HG03442 (cell line): ENCODE results near the gene FKBP10.
A peak's percentile ranks its signal among the peaks of the same experiment; 100 is the strongest.
"Not testable (repeated sequence)": the region's sequence is repeated elsewhere in the genome, so short reads cannot be mapped to it uniquely, and the experiment has no call there.

Experiments
- ATAC-seq: cut with Tn5 transposase; IDR thresholded peaks from one replicate; pipeline ENCODE4 v1.9.1; 2021; ENCODE audit warnings: mild to moderate bottlenecking, moderate library complexity; ENCODE audit not compliant: unreplicated experiment

FKBP10 gene

DNA sequence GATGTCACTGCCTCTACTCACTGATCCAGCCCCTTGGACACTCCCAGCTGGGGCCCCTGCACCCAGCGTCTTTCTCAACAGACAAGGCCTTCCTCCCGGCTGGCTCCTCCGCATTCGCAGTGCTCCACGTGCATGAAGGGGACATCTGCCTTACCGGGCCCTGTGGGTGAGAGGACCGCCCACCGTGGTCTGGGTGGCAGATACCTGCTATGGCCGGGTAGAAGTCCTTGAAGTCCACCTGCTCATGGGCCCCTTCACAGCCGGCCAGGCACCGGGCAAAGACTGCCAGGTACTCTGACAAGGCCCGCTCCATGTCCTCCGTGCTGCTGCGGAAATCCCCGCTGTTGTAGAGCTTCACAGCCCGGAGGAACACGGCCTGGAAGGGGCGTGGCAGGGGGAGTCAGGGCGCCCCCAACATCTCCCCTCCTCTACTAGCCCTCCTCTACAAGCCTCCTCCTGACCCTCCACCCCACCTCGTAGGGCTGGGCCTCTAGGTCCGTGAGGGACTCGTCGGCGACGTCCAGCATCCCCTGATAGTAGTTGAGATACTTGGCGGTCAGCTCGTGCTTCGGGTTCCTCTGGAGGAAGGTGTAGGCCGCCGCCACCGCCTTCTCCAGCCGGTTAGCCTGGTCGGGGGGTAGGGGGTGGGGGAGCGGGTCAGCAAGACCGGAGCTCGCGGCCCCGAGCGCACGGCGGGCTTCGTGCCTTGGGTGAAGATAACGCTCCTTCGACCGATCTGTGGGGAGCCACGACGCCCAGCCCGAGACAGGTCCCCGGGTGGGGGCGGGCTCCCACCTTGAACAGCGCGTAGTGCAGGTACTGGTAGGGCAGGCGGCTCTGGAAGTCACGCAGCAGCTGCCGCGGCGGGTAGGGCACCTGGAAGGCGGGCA is 1.9 kb upstream of the FKBP10 start:
- no peak for ATAC-seq

DNA sequence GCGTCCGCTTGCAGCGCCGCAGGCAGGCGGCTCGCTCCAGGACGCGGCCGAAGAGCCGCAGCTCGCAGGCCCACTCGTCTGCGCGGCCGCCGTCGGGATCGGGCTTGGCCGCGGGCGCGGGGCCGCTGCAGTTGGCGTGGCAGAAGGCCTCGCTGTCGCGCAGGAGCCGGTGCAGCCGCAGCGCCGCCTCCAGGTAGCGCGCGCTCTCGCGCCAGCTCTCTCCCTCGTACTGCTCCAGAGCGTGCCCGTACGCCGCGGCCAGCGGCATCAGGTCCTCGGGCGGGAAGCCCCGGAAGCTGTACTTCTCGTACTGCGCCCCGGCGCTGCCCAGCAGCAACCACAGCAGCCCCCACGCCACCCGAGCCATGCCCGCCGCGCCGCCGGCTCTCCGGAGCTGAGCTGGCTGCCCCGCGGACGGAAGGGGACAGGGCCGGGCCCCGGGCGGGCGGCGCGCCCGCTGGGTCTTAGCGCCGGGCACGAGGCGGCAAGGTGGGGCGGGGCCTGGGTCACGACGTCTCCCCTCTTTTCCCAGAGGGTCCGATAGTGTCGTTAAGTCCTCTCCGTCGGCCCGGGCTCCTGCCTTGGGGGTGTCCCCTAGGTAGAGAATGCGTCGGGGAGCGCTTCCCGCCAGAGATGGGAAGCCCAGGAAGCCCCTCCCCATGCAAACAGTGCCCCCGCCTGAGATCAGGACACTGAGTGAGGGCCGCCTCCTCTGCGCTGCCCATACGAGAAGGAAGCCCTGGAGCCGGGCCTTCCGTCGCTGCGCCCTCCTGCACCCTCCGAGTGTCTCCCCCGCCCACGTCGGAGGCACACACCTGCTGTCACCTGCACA is 1.0 kb upstream of the FKBP10 start, which contains the start of gene P3H4:
Gene P3H4 (minus strand): TSS at position 401 of the 832 bp plus-strand sequence. CDS start 34 bp downstream, at position 367.
- peak; percentile 72 for ATAC-seq

DNA sequence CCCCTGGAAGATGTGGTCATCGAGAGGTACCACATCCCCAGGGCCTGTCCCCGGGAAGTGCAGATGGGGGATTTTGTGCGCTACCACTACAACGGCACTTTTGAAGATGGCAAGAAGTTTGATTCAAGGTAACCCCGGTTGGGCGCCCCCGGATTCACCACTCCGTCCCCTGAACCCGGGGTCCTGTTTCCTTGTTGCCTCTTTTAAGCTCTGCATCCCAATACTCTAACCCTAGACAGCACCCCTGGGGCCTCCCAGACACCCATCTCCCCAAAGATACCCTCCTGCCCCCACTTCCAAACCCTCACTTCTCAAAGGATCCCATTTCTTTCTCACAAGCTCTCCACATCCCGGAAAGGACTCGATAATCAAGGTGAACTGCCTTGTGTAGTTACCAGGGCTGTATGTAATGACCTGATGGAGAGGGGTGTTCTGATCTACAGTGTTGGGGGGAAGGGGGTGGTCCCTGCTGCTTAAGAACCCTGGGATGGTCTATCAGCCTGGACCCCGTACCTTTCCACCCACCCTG is 412 bp downstream of the FKBP10 start:
- ATAC-seq, result no peak

DNA sequence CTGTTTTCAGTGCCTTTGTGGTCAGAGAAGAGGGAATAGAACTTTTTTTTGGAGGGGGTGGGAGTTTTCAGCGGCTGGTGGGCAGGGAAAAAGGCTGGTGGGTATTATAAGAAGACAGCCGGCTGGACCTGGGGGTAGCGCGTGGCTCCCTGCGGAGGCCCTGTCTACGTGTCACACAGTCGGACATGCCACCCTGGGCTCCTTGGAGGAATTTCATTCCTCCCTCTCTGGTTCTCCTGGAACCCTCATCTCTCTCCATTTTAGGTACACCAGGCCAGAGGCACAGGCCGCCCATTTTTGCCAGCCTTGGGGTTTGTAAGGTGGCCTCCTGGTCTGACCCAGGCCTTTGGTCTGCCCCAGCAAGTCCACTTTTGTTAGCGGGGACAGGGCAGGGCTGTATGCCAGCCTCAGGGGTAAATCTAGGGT is 908 bp downstream of the FKBP10 start:
- ATAC-seq, result no peak

DNA sequence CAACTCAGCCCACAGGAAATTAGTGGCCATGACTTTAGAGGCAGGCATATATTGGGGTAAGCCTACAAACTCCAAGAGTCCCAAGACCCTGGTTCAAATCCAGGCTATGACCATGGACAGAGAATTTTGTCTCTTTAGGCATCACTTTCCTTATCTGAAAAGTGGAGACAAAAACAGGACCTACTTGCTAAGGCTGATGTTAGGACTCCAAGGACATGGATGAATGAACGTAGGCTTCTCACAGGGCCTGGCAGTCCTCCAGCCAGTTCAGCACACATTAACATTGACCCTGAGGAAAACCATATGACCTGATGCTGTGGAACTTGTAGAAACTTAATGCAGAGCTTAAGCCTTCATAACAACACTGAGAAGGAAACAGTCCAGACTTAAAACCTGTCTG is 1.4 kb downstream of the FKBP10 start:
- ATAC-seq, result no peak

- no peak for ATAC-seq
Measured at GRCh38 chr17:41816637-41817320, 4.0 kb downstream of the FKBP10 start.

- no peak for ATAC-seq
Measured at GRCh38 chr17:41818024-41818423, 5.2 kb downstream of the FKBP10 start.

GRCh38 chr17:41821776-41822175 is 9.0 kb downstream of the FKBP10 start:
- ATAC-seq, result no peak

- ATAC-seq, result no peak
Measured at GRCh38 chr17:41822216-41823140, 9.7 kb downstream of the FKBP10 start.

- ATAC-seq, result no peak
Measured at GRCh38 chr17:41823141-41823524, 10.3 kb downstream of the FKBP10 start.

- no peak for ATAC-seq
Measured at GRCh38 chr17:41823580-41823979, 10.8 kb downstream of the FKBP10 start.

DNA sequence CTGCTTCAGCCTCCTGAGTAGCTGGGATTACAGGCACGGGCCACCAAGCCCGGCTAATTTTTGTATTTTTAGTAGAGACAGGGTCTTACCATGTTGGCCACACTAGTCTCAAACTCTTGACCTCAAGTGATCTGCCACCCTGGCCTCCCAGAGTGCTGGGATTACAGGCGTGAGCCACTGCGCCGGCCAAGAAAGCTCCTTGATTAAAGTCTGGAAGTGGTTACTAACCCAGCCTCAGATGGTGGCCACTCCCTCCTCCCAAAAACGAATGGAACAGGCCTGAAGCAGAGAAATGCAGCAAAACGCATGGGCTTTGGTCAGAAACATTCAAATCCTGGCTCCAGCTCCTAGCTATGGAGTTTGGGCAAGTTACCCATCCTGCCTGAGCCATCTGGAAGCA is 11.3 kb downstream of the FKBP10 start:
- ATAC-seq, result no peak

DNA sequence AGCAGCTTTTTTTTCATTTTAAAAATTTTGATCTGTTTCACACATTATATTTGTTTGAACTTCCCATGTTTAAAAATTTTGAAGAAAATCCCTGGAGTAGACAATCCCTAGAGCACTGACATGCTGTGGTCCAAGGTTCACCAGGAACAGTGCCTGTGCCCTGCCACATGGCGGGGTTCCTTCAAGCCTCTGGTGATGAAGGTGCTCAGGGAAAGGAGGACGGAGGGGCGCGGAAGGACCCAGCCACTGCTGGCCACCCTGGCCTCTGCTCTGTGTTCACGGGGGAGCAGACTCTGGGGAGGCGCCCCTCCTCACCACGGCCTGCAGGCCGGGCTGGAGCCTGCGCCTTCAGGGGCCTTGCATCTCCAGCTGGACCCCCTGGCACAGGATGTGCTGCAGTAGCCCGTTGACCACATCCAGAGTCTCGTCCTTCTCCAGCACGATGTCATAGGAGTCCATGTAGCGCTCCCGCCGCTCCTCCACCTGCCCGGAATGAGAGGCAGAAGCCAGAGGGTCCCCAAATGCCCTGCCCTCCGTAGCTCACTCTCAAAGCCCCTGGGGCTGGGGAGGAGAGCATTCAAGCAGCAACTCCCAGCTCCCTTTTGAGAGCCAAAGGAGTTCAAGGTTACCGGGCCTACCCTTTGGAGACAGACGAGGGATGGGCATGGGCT is 12.5 kb downstream of the FKBP10 start:
- no peak for ATAC-seq

DNA sequence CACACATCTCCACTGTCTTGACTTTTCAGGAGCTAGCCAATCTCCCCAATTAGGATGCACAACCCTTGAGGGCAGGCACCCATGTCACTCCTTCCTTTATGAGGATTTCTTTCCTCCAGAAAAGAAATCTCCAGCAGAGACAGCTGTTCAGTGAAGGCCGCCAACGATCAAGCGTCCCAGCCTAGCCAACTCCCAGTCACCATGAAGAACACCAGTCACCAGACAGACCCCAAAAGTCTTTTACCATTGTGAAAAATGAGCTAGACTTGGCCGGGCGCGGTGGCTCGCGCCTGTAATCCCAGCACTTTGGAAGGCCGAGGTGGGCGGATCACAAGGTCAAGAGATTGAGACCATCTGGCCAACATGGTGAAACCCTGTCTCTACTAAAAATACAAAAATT is 17.2 kb downstream of the FKBP10 start:
- not testable (repeated sequence) for ATAC-seq

DNA sequence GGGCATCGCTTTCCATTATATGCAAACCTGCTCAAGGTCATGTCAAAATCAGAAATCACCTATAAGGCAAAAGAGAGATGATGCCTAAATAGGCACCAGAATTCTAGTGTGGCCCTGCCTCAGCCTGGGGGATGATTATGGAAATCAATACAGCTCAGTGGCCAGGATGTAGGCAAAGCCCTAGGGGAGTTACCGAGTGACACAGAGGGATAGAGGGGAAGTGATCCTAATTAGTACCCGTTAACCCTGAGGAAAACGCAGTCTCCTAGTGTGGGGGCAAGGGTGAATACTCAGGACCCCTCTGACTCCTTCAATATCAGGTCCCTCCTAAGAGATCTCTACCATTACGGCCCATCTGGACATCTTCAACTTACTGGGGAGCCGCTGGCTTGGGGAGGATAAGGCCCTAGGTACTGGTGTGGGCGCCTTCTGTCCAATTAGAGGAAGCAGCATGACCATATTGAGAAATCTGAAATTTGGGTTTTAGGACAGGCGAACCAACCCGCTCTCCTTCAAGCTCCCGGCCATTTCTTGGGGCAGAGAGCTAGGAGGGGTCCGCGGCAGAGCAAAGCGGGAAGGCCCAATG is 22.5 kb downstream of the FKBP10 start:
- ATAC-seq, result peak; percentile 30

GRCh38 chr17:41835800-41836549 is 23.2 kb downstream of the FKBP10 start, which contains the start of gene NT5C3B:
Gene NT5C3B (minus strand): TSS chr17:41836232. CDS start chr17:41836193, 39 bp downstream.
- peak; percentile 61 for ATAC-seq

- no peak for ATAC-seq
Measured at GRCh38 chr17:41836550-41837196, 23.9 kb downstream of the FKBP10 start.
